Measurements from ENCODE around the gene DSC1.

DNA sequence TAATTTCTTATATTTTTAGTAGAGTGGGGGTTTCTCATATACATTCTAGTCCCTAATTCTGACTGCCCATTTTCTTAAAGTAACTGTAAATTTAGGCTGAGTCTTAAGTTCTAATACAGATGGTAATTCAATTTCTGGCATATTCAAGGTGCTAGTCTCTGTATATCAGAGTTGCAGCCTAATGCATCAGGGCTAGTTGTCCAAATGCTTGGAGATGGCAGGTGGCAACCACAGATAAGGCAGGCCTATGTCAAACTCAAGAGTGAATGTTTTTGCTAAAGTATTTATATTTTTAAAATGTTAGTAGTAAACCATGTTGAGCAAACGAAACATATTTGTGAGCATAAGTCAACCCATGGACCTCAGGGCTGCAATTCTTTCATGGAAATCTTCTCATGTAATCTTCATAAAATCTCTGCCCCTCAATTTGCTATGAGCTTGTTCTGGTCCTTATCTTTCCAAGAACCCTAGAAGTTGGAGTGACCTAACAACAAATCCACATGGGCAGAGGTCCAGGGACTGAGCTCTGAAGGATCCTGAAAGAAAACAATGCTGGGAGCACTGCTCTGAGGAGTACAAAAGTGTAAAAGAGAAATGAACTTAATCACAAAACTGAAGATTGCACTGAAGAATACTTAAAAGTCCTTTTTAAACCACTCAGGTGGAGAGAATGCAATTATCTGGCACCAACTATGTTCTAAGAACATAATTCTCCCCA, 33.1 kb downstream of the DSC1 start:
- TF ChIP-seq, protein P1, sequence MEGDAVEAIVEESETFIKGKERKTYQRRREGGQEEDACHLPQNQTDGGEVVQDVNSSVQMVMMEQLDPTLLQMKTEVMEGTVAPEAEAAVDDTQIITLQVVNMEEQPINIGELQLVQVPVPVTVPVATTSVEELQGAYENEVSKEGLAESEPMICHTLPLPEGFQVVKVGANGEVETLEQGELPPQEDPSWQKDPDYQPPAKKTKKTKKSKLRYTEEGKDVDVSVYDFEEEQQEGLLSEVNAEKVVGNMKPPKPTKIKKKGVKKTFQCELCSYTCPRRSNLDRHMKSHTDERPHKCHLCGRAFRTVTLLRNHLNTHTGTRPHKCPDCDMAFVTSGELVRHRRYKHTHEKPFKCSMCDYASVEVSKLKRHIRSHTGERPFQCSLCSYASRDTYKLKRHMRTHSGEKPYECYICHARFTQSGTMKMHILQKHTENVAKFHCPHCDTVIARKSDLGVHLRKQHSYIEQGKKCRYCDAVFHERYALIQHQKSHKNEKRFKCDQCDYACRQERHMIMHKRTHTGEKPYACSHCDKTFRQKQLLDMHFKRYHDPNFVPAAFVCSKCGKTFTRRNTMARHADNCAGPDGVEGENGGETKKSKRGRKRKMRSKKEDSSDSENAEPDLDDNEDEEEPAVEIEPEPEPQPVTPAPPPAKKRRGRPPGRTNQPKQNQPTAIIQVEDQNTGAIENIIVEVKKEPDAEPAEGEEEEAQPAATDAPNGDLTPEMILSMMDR (IDR thresholded peaks at IDR 0.05): no peak
- TF ChIP-seq POLR2A (IDR thresholded peaks at IDR 0.05) (no peak), POLR2AphosphoS5 (IDR thresholded peaks at IDR 0.05) (no peak), EP300 (IDR thresholded peaks at IDR 0.05) (no peak)
